HG03175 (cell line): Measurements from ENCODE around the gene CCN2.

ENCODE experiments used
- ATAC-seq: cut with Tn5 transposase; IDR thresholded peaks from one replicate; pipeline ENCODE4 v1.9.1; 2021; ENCODE audit warnings: mild to moderate bottlenecking, moderate library complexity; ENCODE audit not compliant: unreplicated experiment

Gene CCN2

DNA sequence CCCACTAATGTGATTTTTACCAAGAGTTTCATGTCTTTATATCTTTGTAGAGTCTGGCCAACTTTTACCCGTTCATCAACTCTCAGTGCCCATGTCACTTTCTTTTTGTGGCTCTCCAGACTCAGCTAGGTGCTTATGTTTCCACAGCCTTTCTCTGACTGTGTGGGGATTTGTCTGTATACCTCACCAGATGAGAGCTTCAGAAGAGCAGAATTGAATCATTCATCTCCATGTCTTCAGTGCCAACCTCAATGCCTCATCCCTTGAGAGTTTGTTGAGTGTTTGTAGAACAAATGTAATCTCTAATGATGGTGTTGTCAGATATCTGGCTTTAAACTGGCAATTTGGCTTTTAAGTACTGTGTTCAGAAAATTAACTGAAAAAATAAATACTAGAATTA is 16.8 kb upstream of the CCN2 start:
- ATAC-seq, result no peak

DNA sequence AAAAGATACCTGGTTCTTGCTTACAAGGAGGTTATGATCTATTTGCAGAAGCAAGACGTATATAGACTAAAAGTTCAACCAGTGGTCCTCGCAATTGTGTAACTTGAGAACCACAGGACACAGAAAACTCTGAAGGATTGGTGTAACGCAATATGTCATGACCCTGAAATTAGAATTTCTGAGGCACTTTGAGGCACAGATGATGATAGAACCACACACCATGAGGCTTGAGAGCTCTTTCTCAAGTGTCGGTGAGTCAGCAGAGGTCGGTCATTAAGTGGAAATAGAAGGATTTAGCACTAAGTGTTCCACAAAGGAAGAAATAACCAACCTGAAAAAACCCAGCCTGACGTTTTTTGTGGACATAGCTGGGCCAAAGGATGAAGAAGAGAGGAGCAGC is 15.3 kb upstream of the CCN2 start:
- ATAC-seq, result no peak

DNA sequence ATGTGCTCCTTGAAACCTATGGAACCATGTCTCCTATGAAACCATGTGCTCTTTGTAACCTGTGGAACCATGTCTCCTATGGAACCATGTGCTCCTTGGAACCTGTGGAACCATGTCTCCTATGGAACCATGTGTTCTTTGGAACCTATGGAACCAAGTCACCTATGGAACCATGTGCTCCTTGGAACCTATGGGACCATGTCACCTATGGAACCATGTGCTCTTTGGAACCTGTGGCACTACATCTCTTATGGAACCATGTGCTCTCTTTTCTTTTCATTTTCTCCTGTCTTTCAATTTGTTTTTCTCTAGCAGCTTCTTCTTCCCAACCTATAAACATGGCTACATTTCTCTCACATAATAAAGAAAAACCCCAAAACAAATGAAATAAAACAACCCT is 11.9 kb upstream of the CCN2 start:
- no peak for ATAC-seq

DNA sequence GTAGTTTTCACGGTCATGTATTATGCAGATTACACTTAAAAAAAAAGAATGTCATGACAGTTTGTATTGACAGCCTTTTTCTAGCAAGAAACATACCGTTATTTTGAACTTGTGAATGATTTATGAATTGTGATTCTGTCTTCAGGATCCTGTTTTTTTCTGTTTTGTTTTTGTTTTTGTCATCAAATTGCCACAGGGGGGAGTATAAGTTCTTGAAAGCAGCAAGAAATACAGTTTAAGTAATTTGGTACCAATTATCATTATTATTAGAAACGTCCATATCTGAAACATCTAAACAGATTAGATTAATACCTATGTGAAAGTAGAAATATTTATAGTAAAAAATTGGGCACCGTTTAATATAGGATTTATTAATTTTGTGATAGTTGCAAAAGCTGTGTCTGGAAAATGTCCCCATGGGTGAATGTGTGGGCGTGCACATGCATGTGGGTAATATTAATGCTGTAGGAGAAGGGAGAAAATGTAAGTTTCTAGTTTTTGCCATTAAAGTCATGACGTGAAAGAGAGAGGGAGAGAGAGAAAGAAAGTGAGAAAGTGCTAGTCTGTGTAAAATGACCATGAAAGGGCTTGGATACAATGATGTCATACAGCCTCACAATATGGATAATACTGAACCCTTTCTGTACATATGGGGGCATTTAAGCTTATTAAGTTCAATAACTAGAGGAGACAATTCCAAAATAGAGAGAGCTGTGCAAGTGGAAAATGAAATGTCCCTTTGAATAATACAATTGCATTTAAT is 9.4 kb upstream of the CCN2 start:
- ATAC-seq, result no peak

DNA sequence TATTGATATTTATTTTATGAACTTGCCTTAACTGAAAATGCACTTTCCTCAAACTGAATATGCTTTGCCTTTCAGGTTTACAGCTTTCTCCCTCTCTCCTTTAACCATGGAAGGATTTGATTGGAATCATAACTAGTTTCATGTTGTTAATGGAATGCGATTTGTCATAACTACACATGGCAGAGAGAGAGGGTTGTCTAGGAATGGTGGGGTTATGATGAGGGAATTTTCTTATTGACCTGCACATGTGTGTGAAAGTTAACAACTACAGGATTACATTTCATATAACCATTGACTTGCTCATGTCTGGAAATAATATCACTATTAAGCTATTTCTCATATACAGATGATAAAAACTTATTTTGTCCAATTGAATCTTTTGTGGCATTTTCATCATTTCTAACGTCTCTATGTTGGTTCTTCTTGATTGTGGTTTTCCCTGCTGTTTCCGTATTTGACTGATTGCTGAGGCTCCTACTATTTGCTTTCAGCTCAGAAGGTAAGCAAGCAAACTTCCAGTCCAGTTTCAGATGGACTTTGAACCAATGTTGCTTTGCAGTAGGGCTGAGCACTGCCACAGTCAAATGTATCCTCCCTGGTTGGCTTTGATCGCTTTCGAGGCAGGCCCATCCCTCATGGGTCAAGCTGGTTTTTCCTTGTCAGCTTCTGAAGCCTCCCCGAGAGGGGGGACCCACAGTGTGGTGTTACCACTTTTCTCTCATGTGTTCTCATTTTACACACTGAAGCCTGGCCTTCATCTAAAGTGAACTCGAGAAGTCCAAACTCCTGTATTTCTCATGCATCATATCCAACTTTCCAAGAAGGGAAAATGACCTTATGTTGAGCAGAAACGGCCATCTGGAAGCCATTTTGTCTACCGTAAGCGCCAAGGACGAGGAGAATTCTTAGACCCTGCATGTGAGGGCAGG is 7.6 kb upstream of the CCN2 start:
- ATAC-seq, result no peak

DNA sequence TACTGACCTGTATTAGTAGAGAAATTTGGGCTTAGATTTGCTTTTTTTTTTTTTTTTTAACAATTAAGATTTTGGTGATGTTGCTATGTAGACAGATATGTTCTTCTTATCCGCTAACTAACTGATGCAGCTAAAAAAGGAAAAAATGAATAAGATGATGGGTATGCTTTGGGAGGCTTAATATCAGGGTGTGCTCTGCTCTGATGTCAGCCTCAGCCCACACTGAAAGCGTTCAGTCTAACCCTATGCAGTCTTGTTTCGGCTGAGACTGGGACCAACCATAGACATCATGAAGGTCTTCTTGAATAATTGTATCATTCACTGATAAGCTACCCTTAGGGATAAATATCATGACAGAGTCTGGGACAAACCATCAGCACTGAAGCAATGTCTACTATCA is 6.9 kb upstream of the CCN2 start:
- ATAC-seq, result no peak

DNA sequence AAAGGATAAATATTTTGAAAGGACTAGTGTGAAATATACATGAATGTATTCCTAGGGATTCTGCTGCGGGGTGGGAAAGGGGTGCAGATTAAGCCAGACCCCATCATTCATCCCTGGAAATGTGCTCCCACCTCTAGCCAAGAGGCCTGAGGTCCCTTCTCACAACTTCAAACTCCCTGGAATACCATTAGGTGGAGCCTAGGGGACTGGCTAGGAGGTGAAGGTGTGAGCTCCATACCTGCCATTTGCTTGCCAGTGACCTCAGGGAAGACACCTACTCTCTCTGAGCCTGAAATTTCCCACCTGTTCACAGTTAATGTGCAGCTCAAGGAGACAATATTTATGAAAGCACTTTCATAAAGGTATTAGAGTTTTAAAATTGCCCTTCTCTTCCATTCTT is 4.7 kb upstream of the CCN2 start:
- no peak for ATAC-seq

DNA sequence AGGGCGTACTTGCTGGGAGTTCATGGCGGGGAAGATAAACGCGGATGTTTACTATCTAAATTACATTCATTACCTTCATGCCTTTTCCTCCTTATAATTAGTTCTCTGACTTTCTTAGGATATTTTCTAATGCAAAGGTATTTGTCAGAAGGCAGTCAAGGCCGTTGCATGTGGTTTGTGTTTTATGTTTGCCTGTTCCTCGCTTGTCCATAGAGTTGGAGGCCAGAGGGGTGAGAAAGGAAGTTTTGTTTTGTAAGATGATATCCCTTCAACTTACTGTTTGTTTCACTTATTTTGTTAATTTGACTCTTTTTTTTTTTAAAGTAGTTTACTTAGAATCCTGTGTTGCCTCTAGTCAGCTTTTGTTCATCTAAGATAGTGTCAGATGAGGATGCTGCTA is 4.0 kb upstream of the CCN2 start:
- no peak for ATAC-seq

DNA sequence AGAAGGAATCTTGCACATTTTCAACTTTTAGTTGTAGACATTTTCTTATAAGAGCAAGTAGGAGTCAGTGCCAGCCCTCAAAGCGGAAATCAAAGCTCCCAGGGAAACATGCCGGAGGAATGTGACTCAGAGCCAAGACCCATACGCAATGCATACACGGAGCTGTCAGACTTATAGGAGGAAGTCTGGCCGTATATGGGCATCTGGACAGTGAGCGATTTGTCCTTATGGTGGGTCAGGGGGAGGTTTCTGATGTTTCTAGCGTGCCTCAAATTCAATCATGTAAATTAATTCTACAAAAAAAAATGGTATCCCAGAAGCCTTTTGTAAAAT is 3.6 kb upstream of the CCN2 start:
- ATAC-seq, result no peak

DNA sequence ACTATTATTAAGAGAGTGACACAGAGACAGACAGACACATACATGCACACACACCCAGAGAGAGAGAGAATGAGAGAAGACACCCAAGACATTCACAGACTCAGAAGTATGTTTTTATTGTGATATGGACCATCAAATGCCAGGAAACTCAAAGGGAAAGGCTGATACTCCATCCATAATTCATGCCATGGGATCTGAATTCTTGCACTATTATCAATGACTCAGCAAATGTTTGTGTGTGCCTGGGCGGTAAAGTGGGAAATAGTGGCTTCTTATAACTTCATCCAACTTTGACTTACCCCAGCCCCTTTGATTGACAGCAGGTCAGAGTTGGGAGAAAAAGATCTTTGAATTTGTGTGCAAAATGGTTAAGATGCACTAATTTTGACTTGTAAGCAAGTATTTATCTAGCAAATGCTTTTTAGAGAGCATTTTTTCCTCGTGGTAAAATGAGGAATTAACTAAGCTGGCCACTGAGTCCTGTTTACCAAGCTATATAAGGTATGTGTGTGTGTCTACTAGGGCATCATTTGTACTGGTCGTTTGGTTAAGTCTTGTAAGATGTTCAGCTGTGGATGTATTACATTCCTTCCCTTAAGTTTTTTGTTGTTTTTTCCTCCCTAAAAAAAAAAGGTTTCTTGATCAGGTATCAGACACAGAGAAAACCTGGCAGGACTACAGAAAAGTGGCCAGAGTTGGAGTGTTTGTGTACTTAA is 3.0 kb upstream of the CCN2 start:
- no peak for ATAC-seq

DNA sequence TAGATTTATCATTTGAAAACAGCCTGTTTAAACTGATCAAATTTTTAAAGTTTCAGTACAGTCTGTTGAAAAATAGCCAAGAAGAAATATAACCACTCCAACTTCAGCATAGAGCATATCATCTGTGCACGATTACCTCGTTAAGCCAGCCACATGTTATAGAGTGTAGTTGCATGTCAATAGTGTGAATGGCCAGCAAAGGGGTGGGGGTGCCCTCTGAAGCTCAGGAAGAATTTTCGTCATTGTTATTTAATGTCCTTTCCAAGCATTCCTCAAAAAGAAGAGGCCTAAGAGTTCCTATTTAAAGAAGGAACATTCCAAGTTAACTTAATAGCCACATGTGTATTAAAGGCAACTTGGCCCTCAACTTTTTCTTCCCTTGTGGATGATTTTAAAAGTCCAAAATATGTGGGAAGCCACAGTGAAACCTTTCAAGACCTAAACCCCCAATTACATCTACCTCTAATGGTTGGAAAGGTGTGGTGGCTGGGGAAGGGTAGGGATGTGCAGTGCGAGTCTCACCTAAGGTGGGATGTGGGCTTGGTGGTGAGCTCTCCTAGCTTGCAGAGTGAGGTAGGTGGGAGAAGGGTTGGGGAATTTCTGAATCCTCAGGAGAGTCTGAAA is 1.8 kb upstream of the CCN2 start:
- no peak for ATAC-seq

DNA sequence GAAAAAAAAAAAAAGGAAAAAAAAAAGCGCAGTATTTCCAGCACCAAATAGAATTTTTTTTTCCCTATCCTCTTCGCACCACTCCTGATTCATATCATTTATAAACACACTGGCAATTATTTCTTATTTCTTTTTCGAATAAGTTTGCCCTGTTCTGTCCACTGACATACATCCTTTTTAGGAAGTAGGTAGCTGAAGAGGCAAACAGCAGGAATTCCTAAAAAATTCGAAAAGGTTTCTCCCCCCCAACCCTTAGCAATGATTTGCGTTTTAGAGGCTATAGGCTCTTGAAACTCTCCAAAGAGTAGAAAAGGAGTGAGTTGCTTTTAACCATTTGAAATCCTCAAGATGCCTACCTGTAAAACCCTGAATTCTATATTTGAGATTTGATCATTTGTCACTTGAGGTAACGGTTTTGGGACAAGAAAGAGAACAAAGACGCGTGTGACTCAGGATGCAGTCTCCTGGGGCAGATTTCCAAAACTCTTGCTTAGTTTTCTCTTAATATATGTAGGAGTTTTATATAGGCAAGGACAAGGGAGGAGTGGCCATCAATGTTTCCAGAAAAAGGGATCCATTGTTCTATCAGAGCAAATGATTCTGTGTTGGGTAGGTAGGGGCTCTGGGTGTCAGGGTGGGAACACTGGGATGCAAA is 531 bp upstream of the CCN2 start:
- ATAC-seq, result no peak

DNA sequence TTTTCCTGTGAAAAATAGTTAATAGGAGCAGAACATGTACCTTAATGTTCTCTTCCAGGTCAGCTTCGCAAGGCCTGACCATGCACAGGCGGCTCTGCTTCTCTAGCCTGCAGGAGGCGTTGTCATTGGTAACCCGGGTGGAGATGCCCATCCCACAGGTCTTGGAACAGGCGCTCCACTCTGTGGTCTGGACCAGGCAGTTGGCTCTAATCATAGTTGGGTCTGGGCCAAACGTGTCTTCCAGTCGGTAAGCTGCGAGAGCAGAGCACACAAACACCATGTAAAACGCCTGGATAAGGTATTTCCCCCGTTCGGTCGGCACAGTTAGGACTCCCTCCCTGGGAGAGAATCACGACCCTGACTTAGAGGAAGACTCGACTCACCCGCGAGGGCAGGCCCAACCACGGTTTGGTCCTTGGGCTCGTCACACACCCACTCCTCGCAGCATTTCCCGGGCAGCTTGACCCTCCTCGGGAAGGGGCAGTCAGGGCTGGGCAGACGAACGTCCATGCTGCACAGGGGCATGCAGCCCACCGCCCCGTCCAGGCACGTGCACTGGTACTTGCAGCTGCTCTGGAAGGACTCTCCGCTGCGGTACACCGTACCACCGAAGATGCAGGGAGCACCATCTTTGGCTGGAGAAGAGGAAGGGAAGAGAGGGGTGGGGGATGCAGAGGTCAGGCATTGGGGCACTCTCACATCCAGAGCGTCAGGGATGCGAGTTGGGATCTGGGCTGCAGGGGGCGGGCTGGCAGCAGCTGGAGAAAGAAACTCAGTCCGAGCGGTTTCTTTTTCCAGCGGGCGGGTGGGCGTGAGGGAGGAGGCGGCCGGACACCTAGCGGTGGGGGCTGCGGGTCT is 1.0 kb downstream of the CCN2 start:
- ATAC-seq, result no peak

DNA sequence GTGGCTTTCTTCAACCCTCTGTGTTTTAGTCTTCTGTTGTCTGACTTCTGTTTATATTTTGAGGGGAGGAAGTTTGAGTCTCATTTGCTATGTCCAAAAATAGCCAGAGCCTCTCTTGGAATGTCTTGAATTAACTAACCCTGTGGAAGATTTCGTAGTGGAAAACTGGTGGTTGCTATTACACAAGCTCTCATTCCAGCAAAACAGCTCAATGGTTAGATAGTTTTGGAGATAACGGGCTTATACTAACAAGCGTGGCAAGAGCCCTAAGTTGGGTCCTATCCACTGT is 1.6 kb downstream of the CCN2 start:
- no peak for ATAC-seq

DNA sequence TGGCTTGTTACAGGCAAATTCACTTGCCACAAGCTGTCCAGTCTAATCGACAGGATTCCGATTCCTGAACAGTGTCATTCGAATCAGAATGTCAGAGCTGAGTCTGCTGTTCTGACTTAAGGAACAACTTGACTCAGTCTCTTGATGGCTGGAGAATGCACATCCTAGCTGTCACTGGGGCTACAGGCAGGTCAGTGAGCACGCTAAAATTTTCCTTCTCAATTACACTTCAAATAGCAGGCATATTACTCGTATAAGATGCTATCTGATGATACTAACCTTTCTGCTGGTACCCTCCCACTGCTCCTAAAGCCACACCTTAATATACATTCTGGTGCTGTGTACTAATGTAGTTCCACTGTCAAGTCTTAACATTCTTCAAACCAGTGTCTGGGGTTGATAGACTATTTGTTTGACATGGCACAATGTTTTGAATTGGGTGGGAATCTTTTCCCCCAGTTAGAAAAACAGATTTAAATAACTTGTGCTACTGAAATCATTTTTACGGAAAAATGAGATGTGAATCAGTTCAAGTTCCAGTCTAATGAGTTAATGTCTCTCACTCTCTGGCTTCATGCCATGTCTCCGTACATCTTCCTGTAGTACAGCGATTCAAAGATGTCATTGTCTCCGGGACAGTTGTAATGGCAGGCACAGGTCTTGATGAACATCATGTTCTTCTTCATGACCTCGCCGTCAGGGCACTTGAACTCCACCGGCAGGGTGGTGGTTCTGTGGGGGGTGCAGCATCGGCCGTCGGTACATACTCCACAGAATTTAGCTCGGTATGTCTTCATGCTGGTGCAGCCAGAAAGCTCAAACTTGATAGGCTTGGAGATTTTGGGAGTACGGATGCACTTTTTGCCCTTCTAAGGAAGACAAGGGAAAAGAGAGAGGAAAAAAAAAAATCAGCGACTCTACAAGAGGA is 2.2 kb downstream of the CCN2 start:
- ATAC-seq, result no peak

DNA sequence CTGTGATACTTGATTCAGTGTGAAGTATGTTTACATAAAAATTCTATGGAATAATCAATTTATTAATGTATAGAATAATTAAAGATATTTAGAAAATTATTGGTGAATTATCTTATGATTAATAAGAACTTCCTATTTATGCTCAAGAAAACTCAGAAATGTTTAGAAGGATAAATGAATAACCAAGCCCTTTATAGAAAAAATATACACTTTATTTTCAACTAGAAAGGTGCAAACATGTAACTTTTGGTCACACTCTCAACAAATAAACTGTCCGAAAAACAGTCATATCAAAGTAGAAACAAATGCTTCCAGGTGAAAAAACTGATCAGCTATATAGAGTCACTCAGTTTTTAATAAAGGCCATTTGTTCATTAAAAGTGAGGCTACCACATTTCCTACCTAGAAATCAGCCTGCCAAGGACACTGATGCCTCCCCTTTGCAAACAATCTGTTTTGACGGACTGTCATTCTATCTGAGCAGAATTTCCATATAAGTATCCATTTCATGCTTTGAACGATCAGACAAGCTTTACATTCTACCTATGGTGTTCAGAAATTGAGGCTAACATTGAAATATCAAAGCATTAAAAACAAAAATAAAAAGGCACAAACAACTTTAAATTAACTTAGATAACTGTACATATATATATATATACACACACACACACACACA is 3.0 kb downstream of the CCN2 start:
- ATAC-seq, result no peak

DNA sequence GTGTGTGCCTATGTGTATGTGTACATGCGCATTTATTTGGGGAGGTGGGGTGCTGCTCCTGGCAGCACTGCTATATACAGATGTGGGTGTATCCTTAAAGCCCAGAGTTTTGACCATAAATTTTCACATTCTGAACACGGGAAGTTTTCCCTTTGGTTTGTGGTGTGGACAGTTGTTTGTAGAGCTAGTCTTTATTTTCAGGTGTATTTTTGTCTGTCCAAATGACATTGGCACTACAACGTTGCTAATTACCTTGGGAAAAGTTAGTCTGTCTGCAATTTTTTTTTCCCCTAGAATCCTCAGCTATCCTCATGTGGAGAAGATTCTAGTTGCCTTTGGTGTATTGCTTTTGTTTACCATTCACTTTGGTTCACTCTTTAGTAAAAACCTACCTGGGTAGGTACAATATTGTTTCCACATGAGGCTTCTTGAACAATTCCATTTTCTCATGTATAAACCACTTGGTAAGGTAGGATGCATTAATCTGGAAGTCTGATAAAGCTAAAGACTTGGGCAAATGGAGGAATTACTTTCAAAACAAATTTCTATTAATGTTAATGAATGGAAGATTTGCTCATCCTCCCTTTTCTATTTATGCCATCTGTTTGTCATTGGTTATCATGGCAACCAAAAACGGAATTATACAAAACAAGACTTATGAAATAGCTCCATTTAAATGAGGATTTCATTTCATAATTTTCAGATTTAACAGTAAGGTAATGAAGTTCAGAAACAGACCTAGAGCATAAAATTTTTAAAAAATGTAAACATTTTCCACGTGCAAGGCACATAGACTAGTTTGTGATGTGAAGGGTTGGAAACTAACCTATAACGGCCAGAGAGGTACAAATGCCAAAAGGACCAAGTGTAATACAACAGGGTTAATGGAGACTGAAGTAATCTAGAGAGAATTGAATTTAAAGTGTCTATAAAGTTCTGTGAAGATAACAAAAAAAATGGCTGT is 3.9 kb downstream of the CCN2 start:
- no peak for ATAC-seq
